HG02840 (cell line): ENCODE data around the gene SNED1.

ENCODE experiments used
- ATAC-seq: cut with Tn5 transposase; IDR thresholded peaks from one replicate; pipeline ENCODE4 v1.9.1; 2021; ENCODE audit warnings: mild to moderate bottlenecking, moderate library complexity, moderate number of reproducible peaks; ENCODE audit not compliant: unreplicated experiment, low FRiP score

Gene SNED1

DNA sequence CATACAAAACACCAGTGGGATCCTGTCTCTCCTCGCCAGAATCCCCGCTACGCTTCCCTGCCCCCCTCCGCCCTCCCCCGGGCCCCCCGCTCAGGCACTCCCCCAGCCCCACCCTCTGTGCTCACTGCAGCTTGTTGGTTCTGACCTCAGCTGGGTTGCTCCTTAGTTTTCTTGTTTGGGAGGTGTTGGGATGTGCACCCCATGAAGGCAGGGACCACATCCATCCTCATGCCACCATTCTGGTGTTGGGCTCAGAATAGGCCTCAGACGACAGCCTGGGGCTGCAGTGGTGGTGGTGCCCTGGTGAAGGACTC lies 4.6 kb downstream of the SNED1 start:
- ATAC-seq, result no peak

DNA sequence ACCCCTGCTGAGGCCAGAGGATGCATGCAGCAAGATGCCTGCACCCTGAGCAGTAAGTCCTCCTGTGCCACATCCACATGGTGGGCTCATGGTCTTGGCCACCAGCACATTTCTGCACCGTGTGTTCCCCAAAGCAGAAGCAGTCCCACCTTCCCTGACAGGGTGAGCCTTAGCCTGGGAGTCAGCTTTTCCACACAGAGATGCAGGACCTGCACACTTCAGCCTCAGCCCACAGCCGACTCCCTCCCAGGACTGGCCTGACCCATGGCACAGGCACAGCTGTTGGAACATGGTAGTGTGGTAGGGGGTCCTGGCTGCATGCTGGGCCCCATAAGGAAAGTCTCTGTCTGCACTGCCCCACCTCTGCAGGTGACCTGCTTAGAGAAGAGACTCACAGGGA lies 5.0 kb downstream of the SNED1 start:
- ATAC-seq, result no peak

DNA sequence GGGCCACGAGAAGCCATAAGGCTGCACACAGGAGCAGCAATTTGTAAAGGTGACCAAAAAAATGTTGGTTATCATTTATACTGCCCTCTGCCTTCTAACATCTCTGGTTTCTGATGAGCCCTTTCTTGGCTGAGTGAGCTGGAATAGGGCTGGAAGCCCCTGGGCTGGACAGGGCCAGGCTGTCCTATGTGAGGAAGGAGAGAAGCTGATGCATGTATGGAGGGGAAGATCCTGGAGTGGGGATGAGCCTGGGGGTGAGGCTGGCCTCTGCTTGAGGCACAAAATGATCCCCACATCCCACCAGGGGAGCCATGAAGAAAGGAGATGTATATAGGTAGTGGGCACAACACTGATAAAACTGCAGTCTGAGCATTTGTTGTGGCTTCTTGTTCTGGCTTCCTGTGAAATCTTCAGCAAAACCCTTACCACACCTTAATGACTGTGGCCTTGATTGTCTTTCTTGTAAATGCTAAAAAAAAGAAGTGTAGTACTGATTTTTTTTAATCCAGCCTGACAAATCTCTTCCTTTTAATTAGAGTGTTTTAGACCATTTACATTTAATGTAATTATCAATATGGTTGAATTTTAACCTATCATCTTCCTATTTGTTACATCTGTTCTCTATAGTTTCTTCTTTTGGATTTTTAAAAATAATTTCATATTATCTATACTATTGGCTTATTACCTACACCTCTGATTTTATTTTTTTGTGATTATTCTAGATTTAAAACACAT lies 5.6 kb downstream of the SNED1 start:
- no peak for ATAC-seq

DNA sequence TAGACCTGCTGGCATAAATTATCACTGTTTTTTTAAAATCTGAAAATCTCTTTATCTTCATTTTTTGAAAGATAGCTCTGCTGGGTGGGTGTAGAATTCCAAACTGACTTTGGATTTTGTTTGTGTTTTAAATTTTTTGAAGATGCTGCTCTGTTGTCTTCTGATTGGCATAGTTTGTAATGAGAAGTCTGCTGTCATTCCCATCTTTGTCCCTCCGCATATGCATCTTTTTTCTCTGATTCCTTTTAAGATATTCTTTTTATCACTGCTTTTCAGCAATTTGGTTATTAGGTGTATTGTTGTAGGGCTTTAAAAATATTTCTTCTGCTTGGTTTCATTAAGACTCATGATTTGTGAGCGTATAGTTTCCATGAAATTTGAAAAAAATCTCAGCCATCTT lies 7.2 kb downstream of the SNED1 start:
- ATAC-seq, result no peak

DNA sequence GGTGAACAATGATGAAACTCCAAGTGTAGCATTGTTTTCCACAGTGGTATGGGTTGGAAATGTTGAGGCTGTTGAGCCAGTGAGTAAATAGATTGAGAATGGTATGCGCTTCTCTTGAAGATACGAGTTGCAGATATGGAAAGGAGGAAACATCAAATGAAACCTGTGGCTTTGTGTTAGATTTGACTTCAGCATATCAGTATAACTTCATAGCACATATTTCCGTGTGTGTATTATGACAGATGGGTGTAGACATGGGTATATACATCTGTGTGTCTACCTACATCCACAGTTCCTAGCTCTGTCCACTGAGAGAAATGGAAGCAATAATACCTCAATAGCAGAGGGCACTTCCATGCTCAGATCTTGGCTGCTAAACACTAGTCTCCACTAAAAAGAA lies 8.0 kb downstream of the SNED1 start:
- no peak for ATAC-seq

DNA sequence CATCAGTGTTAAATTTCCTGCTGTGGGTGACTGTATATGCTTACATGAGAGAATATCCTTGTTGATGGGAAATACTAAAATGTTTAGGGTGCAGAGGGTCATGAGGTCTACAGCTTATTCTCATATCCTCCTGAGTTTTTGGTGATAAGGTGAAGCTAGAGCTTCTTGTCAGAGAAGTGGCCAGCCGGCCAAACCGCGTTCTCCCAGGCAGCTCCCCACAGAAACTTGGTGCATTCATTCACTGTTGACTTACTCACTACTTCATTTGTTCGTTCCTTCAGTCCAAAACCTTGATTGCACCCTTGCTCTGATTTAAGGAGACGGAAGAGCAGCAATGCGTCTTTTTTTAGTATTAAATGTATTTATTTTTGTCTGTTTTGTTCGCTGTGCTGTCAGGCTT lies 8.7 kb downstream of the SNED1 start:
- ATAC-seq, result no peak

DNA sequence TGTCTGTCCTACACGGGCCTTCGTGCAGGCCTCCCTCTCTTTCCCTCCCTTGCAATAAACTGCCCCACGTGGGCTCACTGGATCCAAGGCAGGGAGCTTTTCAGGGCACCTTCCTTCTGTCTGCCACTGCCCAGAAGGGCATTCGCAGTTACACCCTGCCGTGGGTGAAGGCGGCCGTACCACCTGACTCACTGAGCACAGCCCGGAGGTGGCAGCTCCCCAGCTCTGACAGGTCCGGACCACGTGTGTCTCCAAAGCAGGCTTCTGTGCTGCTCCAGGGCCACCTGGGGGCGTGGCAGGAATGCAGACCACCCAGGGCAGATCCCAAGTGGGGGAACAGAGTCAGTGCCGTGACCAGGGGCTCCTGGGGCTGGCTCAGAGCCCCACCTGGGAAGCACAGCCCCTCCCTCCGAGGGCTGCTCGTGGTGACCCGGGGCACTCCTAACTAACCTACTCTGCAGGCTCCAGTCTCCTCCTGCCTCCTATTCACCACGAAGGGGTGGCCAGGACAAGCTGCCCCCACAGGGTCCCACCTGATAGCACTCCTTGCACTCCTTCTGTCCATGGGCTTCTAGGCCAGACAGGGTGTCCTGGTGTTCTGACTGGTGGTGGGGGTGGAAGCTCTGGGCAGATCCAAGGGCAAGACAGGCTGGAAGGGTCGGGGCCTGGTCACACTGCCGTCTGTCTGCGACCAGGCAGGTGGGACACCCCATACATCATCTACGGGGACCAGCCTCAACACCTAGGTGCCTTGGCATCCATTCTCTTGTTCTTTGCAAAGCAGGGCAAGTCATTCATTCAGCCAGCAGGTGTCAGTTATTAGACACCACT lies 9.7 kb downstream of the SNED1 start:
- no peak for ATAC-seq

DNA sequence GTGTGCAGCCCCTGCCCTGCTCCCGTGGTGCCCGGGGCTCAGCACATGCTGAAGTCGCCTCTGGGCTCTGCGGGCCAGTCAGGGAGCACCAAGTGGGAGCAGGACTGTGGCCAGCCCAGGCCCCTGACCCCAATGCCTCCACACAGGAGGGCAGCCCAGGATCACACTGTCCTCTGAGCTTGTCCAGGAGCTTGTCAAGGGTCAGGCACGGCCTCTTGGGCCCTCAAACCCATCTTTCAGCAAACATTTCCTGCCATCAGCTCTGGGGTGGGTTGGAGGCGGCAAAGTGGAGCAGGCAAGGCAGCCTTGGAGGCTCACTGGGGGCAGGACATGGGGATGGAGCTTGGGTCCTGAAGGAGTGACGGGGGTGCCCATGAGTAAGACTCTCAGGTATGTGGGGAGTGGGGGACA lies 10.3 kb downstream of the SNED1 start:
- ATAC-seq, result no peak

DNA sequence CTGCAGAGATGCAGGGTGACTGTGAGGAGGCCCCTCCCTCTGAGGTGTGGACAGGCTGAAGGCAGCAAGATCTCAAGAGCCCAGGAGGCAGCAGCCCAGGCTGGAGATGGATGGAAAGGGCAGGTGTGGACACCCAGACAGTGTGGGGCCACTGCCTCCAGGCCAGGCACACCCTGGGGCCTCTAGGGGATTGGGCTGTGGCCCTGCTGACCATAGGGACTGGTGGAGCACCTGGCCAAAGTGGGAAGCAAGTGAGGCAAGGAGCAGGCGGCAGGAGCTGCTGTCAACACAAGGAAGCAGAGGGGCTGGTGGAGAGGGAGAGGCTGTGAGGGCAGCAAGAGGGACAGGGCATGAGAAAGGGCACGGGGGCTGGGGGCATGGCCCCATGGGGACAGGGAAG lies 10.8 kb downstream of the SNED1 start:
- no peak for ATAC-seq

DNA sequence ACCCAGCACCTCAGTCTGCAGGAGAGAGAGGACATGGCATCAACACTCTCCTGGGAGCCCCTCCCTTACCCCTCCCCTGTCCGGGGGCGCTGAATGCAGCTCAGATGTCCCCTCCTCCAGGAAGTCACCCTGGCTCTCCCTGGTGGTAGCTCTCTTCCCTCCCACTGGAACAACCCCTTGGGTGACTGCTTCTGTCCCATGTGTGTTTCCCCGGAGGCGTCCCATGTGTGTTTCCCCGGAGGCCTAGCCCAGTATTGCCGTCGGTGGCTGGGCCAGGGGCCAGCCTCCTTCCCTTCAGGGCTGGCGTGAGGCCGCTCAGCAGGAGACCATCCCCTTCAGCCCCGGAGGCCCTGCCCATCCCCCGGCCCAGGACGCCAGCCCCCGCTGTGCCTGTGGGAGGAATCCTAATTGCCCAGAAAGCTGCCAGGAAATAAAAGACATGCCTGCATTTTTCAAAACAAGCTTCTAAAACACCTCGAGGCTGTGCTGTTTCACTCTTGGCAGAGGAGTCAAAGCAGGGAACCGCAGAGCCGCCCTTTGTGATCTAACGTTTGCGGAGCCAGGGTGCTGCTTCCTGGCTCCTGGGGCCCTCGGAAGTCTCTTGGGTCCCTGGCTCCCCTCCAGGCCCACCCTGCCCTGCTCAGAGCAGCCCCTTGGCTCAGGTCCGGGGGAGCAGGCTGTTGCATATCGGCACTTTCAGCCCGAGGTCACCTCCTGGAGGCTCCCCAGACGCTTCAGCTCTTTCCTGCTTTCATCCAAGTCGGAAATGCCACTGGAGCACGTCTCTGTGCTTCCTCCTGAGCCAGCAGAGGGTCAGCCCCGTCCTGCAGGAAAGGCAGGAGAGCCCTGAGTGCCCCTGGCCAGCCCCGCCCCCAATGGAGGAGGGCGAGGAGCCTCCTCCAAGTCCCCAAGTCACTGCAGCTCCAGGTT lies 11.4 kb downstream of the SNED1 start:
- no peak for ATAC-seq

DNA sequence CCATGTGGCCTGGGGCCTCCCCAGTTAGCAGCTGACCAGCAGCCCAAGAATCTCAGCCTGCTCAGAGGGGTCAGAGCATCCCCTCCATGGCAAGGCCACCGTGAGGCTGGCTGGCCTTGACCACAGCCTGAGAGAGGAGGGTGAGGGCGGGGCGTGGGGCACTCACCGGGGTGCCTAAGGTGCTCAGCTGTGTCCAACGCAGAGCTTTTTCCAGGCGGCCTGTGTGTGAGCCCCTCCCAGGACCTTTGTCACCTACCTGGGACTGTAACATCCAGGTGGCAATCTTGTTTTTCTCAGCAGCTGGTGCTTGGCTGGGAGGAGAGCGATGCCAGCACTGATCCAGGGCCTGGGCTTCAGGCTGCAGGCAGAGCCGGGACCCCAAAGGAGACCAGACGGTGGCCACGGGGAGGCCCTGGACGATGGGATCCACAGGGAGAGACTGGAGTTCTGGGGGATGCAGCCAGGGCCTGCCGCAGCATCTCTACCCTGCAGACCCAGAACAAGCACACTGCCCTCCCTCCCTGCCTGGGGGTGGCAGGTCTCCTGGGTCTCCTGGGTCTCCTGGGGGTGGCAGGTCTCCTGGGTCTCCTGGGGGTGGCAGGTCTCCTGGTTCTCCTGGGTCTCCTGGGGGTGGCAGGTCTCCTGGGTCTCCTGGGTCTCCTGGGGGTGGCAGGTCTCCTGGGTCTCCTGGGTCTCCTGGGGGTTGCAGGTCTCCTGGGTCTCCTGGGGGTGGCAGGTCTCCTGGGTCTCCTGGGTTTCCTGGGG lies 12.3 kb downstream of the SNED1 start:
- no peak for ATAC-seq

DNA sequence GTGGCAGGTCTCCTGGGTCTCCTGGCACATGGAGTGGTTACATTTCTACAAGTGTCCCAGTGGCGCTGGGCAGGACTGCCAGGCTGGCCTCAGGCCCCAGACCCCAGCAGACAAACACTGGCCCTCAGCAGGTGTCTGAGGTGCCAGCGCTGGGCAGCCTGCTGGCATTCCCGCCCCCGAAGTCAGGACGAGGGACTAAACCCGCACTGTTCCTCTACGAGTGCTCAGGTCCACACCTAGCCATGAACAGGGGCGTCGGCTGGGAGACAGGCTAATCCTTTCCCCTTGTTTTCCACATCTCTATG lies 12.8 kb downstream of the SNED1 start:
- no peak for ATAC-seq

DNA sequence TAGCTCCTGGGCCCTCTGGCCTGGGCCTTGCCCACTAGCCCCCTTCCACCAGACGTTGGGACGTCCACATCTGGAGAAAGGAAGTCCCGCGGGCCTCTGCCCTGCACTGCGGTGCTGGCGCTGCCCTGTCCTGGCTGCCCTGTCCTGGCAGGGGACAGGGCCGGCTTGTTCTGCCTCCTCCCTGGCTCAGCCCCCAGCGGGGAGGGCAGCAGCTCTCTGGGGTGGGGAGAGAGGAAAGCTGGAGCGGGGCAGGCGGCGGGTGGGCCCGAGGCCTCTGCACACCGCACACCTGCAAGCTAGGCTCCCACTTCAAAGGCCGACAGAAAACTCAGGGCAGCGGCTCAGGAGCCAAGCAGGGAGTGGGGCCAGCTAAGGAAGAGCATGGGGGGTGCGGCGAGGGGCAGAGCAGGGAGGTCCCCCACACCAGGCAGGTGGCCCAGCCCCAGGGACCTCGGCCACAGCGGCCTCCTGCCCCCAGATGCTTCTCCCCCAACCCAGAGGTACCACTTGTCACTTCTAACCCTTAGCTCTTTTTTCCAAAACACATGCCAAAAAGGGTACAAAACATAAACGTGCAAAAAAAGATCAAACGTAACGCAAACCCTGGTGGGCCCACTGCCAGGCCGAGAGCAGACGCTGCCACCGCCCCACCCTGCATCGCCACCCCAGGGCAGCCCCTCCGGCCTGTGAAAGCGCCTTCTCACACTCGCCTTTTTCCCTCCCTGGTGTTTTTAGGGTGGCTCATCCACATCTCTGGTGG lies 13.5 kb downstream of the SNED1 start:
- no peak for ATAC-seq

DNA sequence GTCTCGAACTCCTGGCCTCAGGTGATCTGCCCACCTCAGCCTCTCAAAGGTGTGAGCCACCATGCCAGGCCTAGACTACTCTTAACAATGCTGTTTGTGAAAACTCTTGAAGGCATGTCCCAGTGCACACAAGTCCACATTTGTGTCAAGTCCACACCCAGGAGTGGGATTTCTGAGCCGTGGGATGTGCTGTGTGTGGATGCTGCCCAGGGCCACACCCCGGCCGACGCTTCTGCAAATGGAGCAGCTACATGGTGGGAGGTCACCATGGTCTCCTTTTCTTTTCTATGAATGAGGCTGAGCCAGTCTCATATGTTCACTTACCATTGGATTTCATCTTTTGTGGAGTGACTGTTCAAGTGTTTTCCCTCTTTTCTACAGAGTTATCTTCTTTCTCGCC lies 15.8 kb downstream of the SNED1 start:
- ATAC-seq, result no peak

DNA sequence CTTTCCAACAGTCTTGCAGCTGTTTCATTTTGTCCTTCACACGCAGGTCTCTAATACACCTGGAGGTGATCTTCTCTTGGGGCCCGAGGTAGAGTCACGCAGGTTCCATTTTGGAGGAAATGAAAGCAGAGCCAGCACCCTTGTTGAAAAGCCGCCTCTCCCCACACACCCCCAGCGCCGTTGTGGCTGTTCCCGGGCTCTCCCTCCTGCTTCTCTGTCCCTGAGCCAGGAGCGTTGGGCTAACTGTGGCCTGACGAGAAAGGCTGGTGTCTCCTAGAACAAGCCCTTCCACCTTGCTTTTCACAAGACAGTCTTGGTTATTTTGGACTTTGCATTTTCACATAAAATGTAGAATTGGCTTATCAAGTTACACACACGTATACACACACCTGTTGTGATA lies 16.3 kb downstream of the SNED1 start:
- no peak for ATAC-seq

DNA sequence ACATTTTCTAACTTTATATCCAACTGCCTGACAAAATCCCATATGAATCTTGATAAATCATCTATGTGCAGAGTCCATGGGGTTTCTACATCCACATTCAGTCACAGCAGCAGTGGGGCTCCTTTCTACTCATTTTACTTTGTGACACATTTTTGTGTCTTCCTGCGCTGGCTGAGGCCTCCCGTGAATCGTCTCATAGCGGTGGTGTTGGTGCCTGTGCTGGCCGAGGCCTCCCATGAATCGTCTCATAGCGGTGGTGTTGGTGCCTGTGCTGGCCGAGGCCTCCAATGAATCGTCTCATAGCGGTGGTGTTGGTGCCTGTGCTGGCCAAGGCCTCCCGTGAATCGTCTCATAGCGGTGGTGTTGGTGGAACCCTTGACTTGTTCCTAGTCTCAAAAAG lies 17.0 kb downstream of the SNED1 start:
- no peak for ATAC-seq

DNA sequence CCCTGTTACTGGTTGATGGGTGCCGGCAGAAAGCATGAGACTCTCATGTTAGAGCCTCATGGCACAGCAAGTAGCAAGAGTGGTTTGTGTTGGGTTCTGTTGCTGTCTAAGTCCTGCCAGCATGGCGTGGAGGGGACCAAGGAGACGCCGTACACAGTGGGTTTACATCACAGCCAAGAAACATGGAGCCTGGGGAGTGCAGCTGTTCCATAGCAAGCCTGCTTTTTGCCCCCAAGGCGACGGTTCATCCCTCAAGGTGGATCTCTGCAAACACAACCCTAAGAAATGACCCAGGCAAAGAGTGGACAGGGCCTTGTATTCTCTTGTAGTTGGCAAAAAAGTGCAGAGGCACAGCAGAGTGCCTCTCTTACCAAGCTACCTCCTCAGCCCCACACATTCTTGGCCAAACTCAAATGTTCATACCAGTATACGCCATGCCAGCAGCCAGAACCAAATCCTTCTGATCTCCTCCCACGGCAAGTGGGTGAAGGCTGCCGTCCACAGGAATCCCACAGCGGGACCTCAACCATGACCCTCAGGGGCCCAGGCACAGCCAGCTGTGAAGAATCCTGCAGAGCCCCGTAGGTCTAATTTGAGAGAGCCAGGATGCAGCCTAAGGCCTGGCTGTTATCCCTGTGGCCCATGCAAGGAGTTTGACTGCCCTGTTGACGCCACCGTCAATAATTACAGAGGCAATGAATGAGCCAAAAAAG lies 19.0 kb downstream of the SNED1 start:
- no peak for ATAC-seq

DNA sequence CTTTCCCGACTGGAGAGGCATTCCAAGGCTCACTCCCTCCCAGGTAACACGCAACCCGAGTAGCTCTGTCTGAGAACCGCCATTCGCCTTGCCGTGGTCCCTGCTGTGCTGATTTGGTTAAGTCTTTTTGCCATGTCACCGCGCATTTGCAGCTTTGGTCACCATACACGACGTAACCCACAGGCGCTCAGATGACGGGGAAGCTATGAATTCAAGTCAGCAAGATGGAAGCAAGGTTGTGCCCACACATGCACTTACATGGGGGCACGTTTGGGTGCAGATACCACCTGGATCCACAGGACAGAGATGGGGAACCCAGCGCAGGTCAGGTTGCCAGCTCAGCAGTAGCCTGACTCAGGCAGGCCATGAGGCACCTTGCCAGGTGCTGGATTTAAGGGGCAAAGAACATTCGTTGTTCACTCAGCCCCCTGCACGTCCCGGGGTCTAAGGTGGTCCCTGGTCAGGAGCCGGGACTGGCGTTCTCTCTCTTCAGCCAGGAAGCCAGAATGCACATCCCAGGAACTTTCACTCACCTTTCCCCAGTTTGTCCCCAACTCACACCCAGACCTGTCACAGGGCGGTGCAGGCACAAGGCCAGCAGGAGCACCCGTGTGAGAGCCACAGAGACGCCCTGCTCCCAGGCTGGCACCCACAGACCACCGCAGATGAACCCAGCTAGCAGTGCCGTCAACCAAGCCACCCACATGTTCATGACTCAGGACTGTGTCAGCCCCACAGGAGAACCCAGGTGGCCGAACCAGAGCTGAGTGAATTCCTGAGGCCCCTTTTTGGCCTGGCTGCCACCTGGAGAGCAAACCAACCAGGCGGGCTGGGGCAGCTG lies 19.9 kb downstream of the SNED1 start:
- no peak for ATAC-seq
